ENCODE results near the gene KCNH2. TPM values are rescaled to one million over a fixed set of nuclear protein-coding genes. Genes with fewer than 3 reads are reported as not detected.

Gene KCNH2
- total RNA-seq, 1 donor from 2014 or later, result not detected

GRCh38 chr7:150959739-150960734, 18.1 kb downstream of the KCNH2 start:
- DNase-seq, result no peak

DNA sequence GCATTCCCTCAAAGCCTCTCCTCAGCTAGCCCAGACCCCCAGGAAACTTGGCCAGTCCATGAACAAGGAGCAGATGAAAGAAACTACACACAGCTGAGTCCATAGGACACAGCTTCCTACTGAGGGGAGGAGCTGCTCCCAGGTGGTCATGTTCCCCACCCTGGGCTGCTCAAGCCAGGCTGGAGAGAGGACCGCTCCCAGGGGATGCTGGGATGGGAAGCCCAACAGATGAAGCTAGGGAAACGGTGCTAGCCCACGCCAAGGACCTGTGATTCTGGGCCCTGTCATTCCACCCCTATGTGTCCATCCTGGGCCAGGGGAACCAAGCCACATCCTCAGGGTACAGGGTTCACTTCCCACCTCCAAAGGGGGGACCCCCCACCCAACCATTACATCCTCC, 19.0 kb downstream of the KCNH2 start:
- no peak for DNase-seq

GRCh38 chr7:150958597-150958996, 19.5 kb downstream of the KCNH2 start:
- DNase-seq, result no peak

DNA sequence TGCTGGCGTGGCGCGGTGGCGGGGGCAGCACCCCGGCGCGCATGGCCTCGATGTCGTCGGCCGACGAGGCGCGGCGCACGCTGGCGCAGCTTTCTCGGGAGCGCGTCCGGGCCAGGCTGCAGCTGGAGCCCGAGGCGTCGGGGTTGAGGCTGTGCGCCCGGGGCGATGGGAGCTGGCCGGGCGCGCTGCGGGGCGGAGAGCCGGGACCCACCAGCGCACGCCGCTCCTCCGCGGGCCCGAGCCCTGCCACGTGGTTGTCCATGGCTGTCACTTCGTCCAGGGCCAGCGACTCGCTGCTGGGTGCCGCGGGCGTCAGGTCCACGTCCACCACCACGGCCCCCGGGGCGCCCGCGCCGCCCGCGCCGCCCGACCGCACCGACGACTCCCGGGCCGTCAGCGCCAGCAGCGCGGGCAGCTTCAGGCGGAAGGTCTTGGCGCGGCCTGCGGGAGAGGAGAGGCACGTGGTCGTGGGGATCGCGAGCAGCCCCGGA, 20.0 kb downstream of the KCNH2 start:
- DNase-seq, result no peak

- DNase-seq, result no peak
These were observed 20.7 kb downstream of the KCNH2 start for GRCh38 chr7:150957133-150958020.

GRCh38 chr7:150956395-150957132, 21.6 kb downstream of the KCNH2 start:
- DNase-seq, result no peak

DNA sequence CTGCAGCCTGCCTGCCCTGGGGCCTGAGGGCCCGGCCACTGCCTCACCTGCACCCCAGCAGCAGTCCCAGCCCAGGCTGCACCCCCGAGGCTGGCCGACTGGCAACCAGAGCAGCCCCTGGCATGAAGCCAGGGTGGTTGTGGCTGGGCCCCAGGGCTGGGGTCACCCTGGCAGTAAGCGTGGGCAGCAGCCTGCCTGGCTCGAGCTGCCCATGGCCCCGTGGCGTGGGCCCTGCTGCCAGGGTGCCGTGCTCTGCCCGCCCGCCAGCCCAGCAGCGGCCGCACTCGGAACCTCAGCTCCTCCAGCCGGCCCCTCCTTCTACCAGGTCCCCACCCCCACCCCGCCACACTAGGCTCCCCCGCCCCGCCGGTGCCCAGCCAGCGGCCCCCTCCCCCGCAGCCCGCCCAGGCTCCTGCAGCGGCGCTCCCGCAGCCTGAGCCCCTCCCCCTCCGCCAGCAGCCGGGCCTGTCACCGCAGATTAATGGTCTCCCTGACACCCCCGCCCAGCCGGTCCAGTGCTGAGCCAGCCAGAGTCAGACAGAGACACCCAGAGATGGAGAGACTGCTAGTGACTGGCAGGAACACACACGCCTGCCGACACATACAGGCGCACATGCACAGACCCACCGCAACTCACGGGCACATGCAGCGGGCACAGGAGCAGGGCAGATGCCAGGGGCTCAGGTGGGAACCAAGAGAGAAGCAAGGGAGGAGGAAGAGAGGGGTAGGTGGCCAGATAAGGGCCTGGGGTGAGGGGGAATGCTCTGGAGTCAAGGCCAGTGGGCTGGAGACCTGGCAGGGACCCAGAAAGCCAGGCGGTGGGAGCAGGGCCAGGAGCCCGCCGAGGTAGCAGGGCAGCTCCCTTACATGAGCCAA, 22.4 kb downstream of the KCNH2 start:
- no peak for DNase-seq

GRCh38 chr7:150954986-150955518, 23.1 kb downstream of the KCNH2 start:
- no peak for DNase-seq

GRCh38 chr7:150954201-150954985, 23.7 kb downstream of the KCNH2 start:
- no peak for DNase-seq

GRCh38 chr7:150953061-150953997, 24.8 kb downstream of the KCNH2 start:
- no peak for DNase-seq

- DNase-seq, result no peak
These were observed 25.6 kb downstream of the KCNH2 start for GRCh38 chr7:150952331-150953050.

- DNase-seq, result no peak
These were observed 26.6 kb downstream of the KCNH2 start for GRCh38 chr7:150951521-150951920.

- DNase-seq, result no peak
These were observed 27.0 kb downstream of the KCNH2 start for GRCh38 chr7:150951181-150951520.

- no peak for DNase-seq
These were observed 27.5 kb downstream of the KCNH2 start for GRCh38 chr7:150950496-150951180.

- no peak for DNase-seq
These were observed 28.1 kb downstream of the KCNH2 start for GRCh38 chr7:150949971-150950491.

- DNase-seq, result no peak
These were observed 28.6 kb downstream of the KCNH2 start for GRCh38 chr7:150949564-150949963.

GRCh38 chr7:150948791-150949251, 29.3 kb downstream of the KCNH2 start:
- DNase-seq, result no peak

Data from dermis blood vessel endothelial cell (primary cell).